ENCODE data around the gene RBMS3. TPM values are rescaled to one million over a fixed set of nuclear protein-coding genes. Genes with fewer than 3 reads are reported as not detected.

Gene RBMS3
- total RNA-seq, 1 experiment from 2014 or later, result 0.42 TPM

DNA sequence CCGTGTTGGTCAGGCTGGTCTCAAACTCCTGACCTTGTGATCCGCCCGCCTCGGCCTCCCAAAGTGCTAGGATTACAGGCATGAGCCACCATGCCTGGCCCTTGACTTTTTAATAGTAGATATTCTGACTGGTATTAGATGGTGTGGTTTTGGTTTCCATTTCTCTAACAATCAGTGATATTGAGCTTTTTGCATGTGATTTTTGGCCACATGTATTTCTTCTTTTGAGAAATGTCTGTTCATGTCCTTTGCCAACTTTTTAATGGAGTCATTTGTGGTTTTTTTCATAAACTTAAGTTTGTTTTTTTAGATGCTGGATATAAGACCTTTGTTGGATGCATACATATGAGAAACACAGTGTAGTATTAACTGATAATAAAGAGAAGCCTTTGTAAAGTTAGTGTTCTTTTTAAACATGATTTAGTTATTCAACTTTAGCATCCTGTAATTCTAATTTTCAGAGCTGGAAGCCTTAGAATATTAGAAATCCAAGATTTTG, 280.8 kb downstream of the RBMS3 start:
- no peaks in the 10 kb centered on the region for H4K20me1 ChIP-seq (ENCODE audit: insufficient read depth)
- no peaks in the 10 kb centered on the region for H3K27me3 ChIP-seq (ENCODE audit: insufficient read depth, low read length)
- intact Hi-C loops (cut with micrococcal nuclease), result no loop called here
- ChIA-PET RAD21 (ENCODE audit: low non-redundant PET in 1 of 2, low total read pairs in 2 of 2, uncharacterized antibody in 2 of 2, unreplicated experiment in 2 of 2) (no interaction called here), POLR2A (no interaction called here), CTCF (no interaction called here)
- no peak overlapping the region for H3K4me3 ChIP-seq (replicated peaks in 1 of 2; ENCODE audit: low read depth in 1 of 2, low read length in 2 of 2)
- H3K9ac ChIP-seq (ENCODE audit: low read length), result no peak overlapping the region
- no peaks in the 10 kb centered on the region for H3K9me2 ChIP-seq (ENCODE audit: insufficient read depth)
- no peaks in the 10 kb centered on the region for H3K9me3 ChIP-seq (ENCODE audit: control insufficient read depth in 1 of 2, insufficient read depth in 1 of 2, low read depth in 1 of 2, low read length in 2 of 2)
- no peak for DNase-seq (ENCODE audit: low read depth, low spot score)
- H3K79me2 ChIP-seq (ENCODE audit: insufficient read depth, low read length), result no peaks in the 10 kb centered on the region
- ATAC-seq, result no peak
- TF ChIP-seq, protein P1, sequence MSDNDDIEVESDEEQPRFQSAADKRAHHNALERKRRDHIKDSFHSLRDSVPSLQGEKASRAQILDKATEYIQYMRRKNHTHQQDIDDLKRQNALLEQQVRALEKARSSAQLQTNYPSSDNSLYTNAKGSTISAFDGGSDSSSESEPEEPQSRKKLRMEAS (IDR thresholded peaks at IDR 0.05), result no peak
- TF ChIP-seq, protein P2, sequence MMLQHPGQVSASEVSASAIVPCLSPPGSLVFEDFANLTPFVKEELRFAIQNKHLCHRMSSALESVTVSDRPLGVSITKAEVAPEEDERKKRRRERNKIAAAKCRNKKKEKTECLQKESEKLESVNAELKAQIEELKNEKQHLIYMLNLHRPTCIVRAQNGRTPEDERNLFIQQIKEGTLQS (IDR thresholded peaks at IDR 0.05), result no peak
- TF ChIP-seq EZH2phosphoT487 (IDR thresholded peaks at IDR 0.05; ENCODE audit: borderline replicate concordance) (no peak), CBX3 (IDR thresholded peaks at IDR 0.05; ENCODE audit: low read depth) (no peak), ZNF274 (IDR thresholded peaks at IDR 0.05; ENCODE audit: low read depth, low read length) (no peak), ELF1 (IDR thresholded peaks at IDR 0.05; ENCODE audit: borderline replicate concordance, low read depth) (no peak), EZH2 (IDR thresholded peaks at IDR 0.05) (no peak), POLR2AphosphoS5 (IDR thresholded peaks at IDR 0.05; ENCODE audit: low read depth, low read length) (no peak), FOSL1 (IDR thresholded peaks at IDR 0.05; ENCODE audit: low read depth) (no peak), YY1 (IDR thresholded peaks at IDR 0.05; ENCODE audit: extremely low read depth, insufficient replicate concordance, low read depth, low read length) (no peak), TCF7L2 (IDR thresholded peaks at IDR 0.05; ENCODE audit: borderline replicate concordance, extremely low read depth, insufficient read depth, insufficient read length) (no peak), RAD21 (IDR thresholded peaks at IDR 0.05; ENCODE audit: low read depth) (no peak), ZFX (IDR thresholded peaks at IDR 0.05) (no peak), CEBPB (IDR thresholded peaks at IDR 0.05; ENCODE audit: low read depth) (no peak), SP1 (IDR thresholded peaks at IDR 0.05; ENCODE audit: low read depth) (no peak)
- TF ChIP-seq, protein P3, sequence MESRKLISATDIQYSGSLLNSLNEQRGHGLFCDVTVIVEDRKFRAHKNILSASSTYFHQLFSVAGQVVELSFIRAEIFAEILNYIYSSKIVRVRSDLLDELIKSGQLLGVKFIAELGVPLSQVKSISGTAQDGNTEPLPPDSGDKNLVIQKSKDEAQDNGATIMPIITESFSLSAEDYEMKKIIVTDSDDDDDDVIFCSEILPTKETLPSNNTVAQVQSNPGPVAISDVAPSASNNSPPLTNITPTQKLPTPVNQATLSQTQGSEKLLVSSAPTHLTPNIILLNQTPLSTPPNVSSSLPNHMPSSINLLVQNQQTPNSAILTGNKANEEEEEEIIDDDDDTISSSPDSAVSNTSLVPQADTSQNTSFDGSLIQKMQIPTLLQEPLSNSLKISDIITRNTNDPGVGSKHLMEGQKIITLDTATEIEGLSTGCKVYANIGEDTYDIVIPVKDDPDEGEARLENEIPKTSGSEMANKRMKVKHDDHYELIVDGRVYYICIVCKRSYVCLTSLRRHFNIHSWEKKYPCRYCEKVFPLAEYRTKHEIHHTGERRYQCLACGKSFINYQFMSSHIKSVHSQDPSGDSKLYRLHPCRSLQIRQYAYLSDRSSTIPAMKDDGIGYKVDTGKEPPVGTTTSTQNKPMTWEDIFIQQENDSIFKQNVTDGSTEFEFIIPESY (IDR thresholded peaks at IDR 0.05; ENCODE audit: extremely low read depth, insufficient replicate concordance, low read length), result no peak
- TF ChIP-seq, protein P4, sequence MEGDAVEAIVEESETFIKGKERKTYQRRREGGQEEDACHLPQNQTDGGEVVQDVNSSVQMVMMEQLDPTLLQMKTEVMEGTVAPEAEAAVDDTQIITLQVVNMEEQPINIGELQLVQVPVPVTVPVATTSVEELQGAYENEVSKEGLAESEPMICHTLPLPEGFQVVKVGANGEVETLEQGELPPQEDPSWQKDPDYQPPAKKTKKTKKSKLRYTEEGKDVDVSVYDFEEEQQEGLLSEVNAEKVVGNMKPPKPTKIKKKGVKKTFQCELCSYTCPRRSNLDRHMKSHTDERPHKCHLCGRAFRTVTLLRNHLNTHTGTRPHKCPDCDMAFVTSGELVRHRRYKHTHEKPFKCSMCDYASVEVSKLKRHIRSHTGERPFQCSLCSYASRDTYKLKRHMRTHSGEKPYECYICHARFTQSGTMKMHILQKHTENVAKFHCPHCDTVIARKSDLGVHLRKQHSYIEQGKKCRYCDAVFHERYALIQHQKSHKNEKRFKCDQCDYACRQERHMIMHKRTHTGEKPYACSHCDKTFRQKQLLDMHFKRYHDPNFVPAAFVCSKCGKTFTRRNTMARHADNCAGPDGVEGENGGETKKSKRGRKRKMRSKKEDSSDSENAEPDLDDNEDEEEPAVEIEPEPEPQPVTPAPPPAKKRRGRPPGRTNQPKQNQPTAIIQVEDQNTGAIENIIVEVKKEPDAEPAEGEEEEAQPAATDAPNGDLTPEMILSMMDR (IDR thresholded peaks at IDR 0.05 in 2 of 3, conservative IDR thresholded peaks at IDR 0.05 in 1 of 3; ENCODE audit: borderline replicate concordance in 1 of 3, insufficient read depth in 1 of 3, low read depth in 2 of 3, low read length in 2 of 3), result no peak
- no TSS peak for BruUV-seq (replicated peaks)
- no peaks in the 10 kb centered on the region for H3K4me1 ChIP-seq (ENCODE audit: control insufficient read depth in 1 of 2, insufficient read depth in 2 of 2, low read length in 2 of 2)
- H3K4me2 ChIP-seq (ENCODE audit: low read length), result no peak overlapping the region
- no peak overlapping the region for H2AFZ ChIP-seq (ENCODE audit: low read depth, low read length, poor library complexity, severe bottlenecking)
- H3K36me3 ChIP-seq (ENCODE audit: control insufficient read depth in 1 of 2, insufficient read depth in 2 of 2, low read length in 2 of 2), result no peaks in the 10 kb centered on the region
- H3K27ac ChIP-seq (ENCODE audit: low read depth, low read length), result no peak overlapping the region

Data from HCT116 (cell line).